Neural progenitor cell (in vitro differentiated cells): Measurements from ENCODE around the gene H1-8. TPM values are rescaled to one million over a fixed set of nuclear protein-coding genes. Genes with fewer than 3 reads are reported as not detected.

ENCODE experiments used
- DNase-seq: peaks from one replicate; pipeline ENCODE4 v3.0.0-alpha.2; 2016; ENCODE audit warnings: low spot score
- H2AFZ ChIP-seq: fragments of 200-600 bp; sonication (generic); replicated peaks from 2 replicates; pipeline ENCODE4 v1.6.1; 2016; ENCODE audit warnings: antibody characterized with exemption
- H3F3A ChIP-seq: fragments of 200-600 bp; sonication (generic); 2 replicates; pipeline ENCODE4 v1.6.1; 2016; ENCODE audit warnings: antibody characterized with exemption, low read depth
- H3K27ac ChIP-seq: fragments of 200-600 bp; sonication (generic); 2 replicates; pipeline ENCODE4 v1.5.1; 2016; ENCODE audit warnings: mild to moderate bottlenecking
- H3K27me3 ChIP-seq: fragments of 200-600 bp; sonication (generic); 2 replicates; pipeline ENCODE4 v1.6.1; 2016; ENCODE audit warnings: mild to moderate bottlenecking, moderate library complexity
- H3K36me3 ChIP-seq: fragments of 200-600 bp; sonication (generic); 2 replicates; pipeline ENCODE4 v1.5.1; 2016
- H3K4me1 ChIP-seq: fragments of 200-600 bp; sonication (generic); 2 replicates; pipeline ENCODE4 v1.6.1; 2016; ENCODE audit warnings: mixed run types
- H3K4me2 ChIP-seq: fragments of 200-600 bp; sonication (generic); 2 replicates; pipeline ENCODE4 v1.6.1; 2016
- H3K4me3 ChIP-seq: fragments of 200-600 bp; sonication (generic); 2 replicates; pipeline ENCODE4 v1.5.1; 2016
- H3K79me2 ChIP-seq: fragments of 200-600 bp; sonication (generic); 2 replicates; pipeline ENCODE4 v1.6.1; 2016; ENCODE audit warnings: low read depth
- H3K9ac ChIP-seq: fragments of 200-600 bp; sonication (generic); 2 replicates; pipeline ENCODE4 v1.6.1; 2016
- H3K9me3 ChIP-seq: fragments of 200-600 bp; sonication (generic); 2 replicates; pipeline ENCODE4 v1.5.1; 2016; ENCODE audit warnings: low read depth
- H4K20me1 ChIP-seq: fragments of 200-600 bp; sonication (generic); 2 replicates; pipeline ENCODE4 v1.6.1; 2016; ENCODE audit warnings: low read depth
- H3K27ac Mint-ChIP-seq: 3 replicates; pipeline ENCODE4 v1.8.0; 2021; ENCODE audit warnings: mixed read lengths
- H3K27me3 Mint-ChIP-seq: 2 replicates; pipeline ENCODE4 v1.8.0; 2022; ENCODE audit warnings: low read depth, mild to moderate bottlenecking, inconsistent platforms, moderate library complexity, mixed read lengths; ENCODE audit not compliant: insufficient read depth
- H3K36me3 Mint-ChIP-seq: 3 replicates; pipeline ENCODE4 v1.8.0; 2021; ENCODE audit warnings: mixed read lengths
- H3K4me1 Mint-ChIP-seq: 3 replicates; pipeline ENCODE4 v1.8.0; 2021; ENCODE audit warnings: mixed read lengths
- H3K4me3 Mint-ChIP-seq: 3 replicates; pipeline ENCODE4 v1.8.0; 2021; ENCODE audit warnings: mild to moderate bottlenecking, moderate library complexity, mixed read lengths
- H3K9me3 Mint-ChIP-seq: 3 replicates; pipeline ENCODE4 v1.8.0; 2020; ENCODE audit warnings: mixed read lengths
- CTCF ChIP-seq: fragments of 200-600 bp; sonication (generic); IDR thresholded peaks from 2 replicates; pipeline ENCODE4 v1.5.1; 2017; ENCODE audit warnings: antibody characterized with exemption, mild to moderate bottlenecking
- EZH2 ChIP-seq: fragments of 200-600 bp; sonication (generic); IDR thresholded peaks from 2 replicates; pipeline ENCODE4 v1.6.1; 2017; ENCODE audit warnings: antibody characterized with exemption, mild to moderate bottlenecking, moderate library complexity
- EZH2phosphoT487 ChIP-seq: fragments of 200-600 bp; sonication (generic); IDR thresholded peaks from 2 replicates; pipeline ENCODE4 v1.6.1; 2017; ENCODE audit warnings: antibody characterized with exemption
- total RNA-seq: library from RNA; depleted of rRNA; stranded (reverse); fragments of >200 nt; gene quantifications from 2 replicates; pipeline ENCODE4 v1.2.3, GENCODE V29; 2015; ENCODE audit warnings: low replicate concordance

Gene H1-8
- total RNA-seq, 1 donor from 2014 or later: not detected

- no peak for DNase-seq
- Mint-ChIP-seq H3K27ac (no peak overlapping the region), H3K4me1 (peaks cover 5% of the 10 kb centered on the region), H3K27me3 (peaks cover 2% of the 10 kb centered on the region), H3K9me3 (no peaks in the 10 kb centered on the region), H3K36me3 (no peaks in the 10 kb centered on the region), H3K4me3 (no peak overlapping the region)
- no peaks in the 10 kb centered on the region for H3K36me3 ChIP-seq
- H3K4me2 ChIP-seq: no peak overlapping the region
- H3F3A ChIP-seq: no peaks in the 10 kb centered on the region
- TF ChIP-seq CTCF (no peak), EZH2 (no peak), EZH2phosphoT487 (no peak)
- H2AFZ ChIP-seq: no peak overlapping the region
- H3K4me1 ChIP-seq: peaks cover 11% of the 10 kb centered on the region
- H3K27me3 ChIP-seq: no peaks in the 10 kb centered on the region
- H4K20me1 ChIP-seq: no peaks in the 10 kb centered on the region
- no peak overlapping the region for H3K4me3 ChIP-seq
- no peaks in the 10 kb centered on the region for H3K9me3 ChIP-seq
- no peak overlapping the region for H3K9ac ChIP-seq
- H3K79me2 ChIP-seq: no peaks in the 10 kb centered on the region
- no peak overlapping the region for H3K27ac ChIP-seq
Measured at GRCh38 chr3:129564981-129565644, 22.1 kb downstream of the H1-8 start.

- Mint-ChIP-seq H3K9me3 (no peaks in the 10 kb centered on the region), H3K27me3 (peaks cover 2% of the 10 kb centered on the region), H3K27ac (no peak overlapping the region), H3K4me1 (no peaks in the 10 kb centered on the region), H3K4me3 (no peak overlapping the region), H3K36me3 (no peaks in the 10 kb centered on the region)
- no peak for DNase-seq
- Histone ChIP-seq H3K4me3 (no peak overlapping the region), H3K4me1 (peaks cover 5% of the 10 kb centered on the region), H3K9ac (no peak overlapping the region), H3K9me3 (no peaks in the 10 kb centered on the region), H3K27ac (no peak overlapping the region), H2AFZ (no peak overlapping the region), H4K20me1 (no peaks in the 10 kb centered on the region), H3K36me3 (no peaks in the 10 kb centered on the region), H3K4me2 (no peak overlapping the region), H3F3A (no peaks in the 10 kb centered on the region), H3K27me3 (no peaks in the 10 kb centered on the region), H3K79me2 (no peaks in the 10 kb centered on the region)
- no peak for TF ChIP-seq EZH2
- no peak for TF ChIP-seq EZH2phosphoT487
- no peak for TF ChIP-seq CTCF
Measured at GRCh38 chr3:129565902-129566301, 22.9 kb downstream of the H1-8 start.

- Histone ChIP-seq H3K4me3 (no peak overlapping the region), H3K79me2 (no peaks in the 10 kb centered on the region), H4K20me1 (no peaks in the 10 kb centered on the region), H3K9ac (no peak overlapping the region), H3K4me2 (no peak overlapping the region), H3K27ac (no peak overlapping the region), H3F3A (no peaks in the 10 kb centered on the region), H3K9me3 (no peaks in the 10 kb centered on the region), H3K36me3 (no peaks in the 10 kb centered on the region), H2AFZ (no peak overlapping the region), H3K4me1 (no peaks in the 10 kb centered on the region), H3K27me3 (no peaks in the 10 kb centered on the region)
- H3K27me3 Mint-ChIP-seq: peaks cover 2% of the 10 kb centered on the region
- H3K36me3 Mint-ChIP-seq: no peaks in the 10 kb centered on the region
- DNase-seq: no peak
- no peak overlapping the region for H3K27ac Mint-ChIP-seq
- no peaks in the 10 kb centered on the region for H3K4me1 Mint-ChIP-seq
- TF ChIP-seq EZH2phosphoT487 (no peak), CTCF (no peak), EZH2 (no peak)
- no peaks in the 10 kb centered on the region for H3K9me3 Mint-ChIP-seq
- no peak overlapping the region for H3K4me3 Mint-ChIP-seq
Measured at GRCh38 chr3:129567176-129567705, 24.3 kb downstream of the H1-8 start.
